ENCODE data around the gene PTOV1.

- TF ChIP-seq, protein P1, sequence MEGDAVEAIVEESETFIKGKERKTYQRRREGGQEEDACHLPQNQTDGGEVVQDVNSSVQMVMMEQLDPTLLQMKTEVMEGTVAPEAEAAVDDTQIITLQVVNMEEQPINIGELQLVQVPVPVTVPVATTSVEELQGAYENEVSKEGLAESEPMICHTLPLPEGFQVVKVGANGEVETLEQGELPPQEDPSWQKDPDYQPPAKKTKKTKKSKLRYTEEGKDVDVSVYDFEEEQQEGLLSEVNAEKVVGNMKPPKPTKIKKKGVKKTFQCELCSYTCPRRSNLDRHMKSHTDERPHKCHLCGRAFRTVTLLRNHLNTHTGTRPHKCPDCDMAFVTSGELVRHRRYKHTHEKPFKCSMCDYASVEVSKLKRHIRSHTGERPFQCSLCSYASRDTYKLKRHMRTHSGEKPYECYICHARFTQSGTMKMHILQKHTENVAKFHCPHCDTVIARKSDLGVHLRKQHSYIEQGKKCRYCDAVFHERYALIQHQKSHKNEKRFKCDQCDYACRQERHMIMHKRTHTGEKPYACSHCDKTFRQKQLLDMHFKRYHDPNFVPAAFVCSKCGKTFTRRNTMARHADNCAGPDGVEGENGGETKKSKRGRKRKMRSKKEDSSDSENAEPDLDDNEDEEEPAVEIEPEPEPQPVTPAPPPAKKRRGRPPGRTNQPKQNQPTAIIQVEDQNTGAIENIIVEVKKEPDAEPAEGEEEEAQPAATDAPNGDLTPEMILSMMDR (IDR thresholded peaks at IDR 0.05; ENCODE audit: low read length): no peak
- TF ChIP-seq EZH2 (optimal IDR thresholded peaks at IDR 0.05; ENCODE audit: low read depth, low read length) (no peak), EZH2phosphoT487 (IDR thresholded peaks at IDR 0.05; ENCODE audit: low read length) (no peak)
Observed at GRCh38 chr19:49838885-49839588, 11.9 kb upstream of the PTOV1 start.

Data from MM.1S (cell line).